CD4-positive, CD25-positive, alpha-beta regulatory T cell (primary cell): ENCODE results near the gene SLC35D3. TPM values are rescaled to one million over a fixed set of nuclear protein-coding genes. Genes with fewer than 3 reads are reported as not detected.
A peak's percentile ranks its signal among the peaks of the same experiment; 100 is the strongest.
"Not testable (repeated sequence)": the region's sequence is repeated elsewhere in the genome, so short reads cannot be mapped to it uniquely, and the experiment has no call there.

Experiments used
- ATAC-seq, 2 donors: fragments of 150-1000 bp; cut with Tn5 transposase; one replicate each; pipeline ENCODE4 v1.10.0; 2021; ENCODE audit warnings: low read depth in 2 of 2, moderate number of reproducible peaks in 2 of 2, moderate library complexity in 1 of 2
- DNase-seq, 3 donors: peaks; one replicate each; pipeline versions ENCODE4 v3.0.0 to v3.0.0-alpha.2; 2012 to 2022; ENCODE audit warnings: mixed read lengths in 1 of 3
- H3K27ac ChIP-seq: one replicate; pipeline ENCODE4 v1.7.0; 2013; ENCODE audit warnings: mild to moderate bottlenecking, low read length; ENCODE audit not compliant: insufficient read depth, poor library complexity, severe bottlenecking
- H3K27me3 ChIP-seq: one replicate; pipeline ENCODE4 v1.7.0; 2013; ENCODE audit warnings: low read length; ENCODE audit not compliant: control insufficient read depth, insufficient read depth
- H3K36me3 ChIP-seq: one replicate; pipeline ENCODE4 v1.7.0; 2013; ENCODE audit warnings: mild to moderate bottlenecking, low read length, moderate library complexity; ENCODE audit not compliant: control insufficient read depth, insufficient read depth
- H3K4me1 ChIP-seq: 2 replicates; pipeline ENCODE4 v1.7.0; 2013; ENCODE audit warnings: mild to moderate bottlenecking, low read length; ENCODE audit not compliant: insufficient read depth, control insufficient read depth, poor library complexity, severe bottlenecking
- H3K4me3 ChIP-seq: one replicate; pipeline ENCODE4 v1.7.0; 2013; ENCODE audit warnings: low read depth, mild to moderate bottlenecking, low read length, moderate library complexity
- H3K9me3 ChIP-seq, 2 experiments: 1 replicate in 1 of 2; 2 replicates in 1 of 2; pipeline ENCODE4 v1.7.0; 2013; ENCODE audit warnings: low read length in 2 of 2, mild to moderate bottlenecking in 1 of 2, moderate library complexity in 1 of 2; ENCODE audit not compliant: control insufficient read depth in 2 of 2
- H3K27ac Mint-ChIP-seq, 3 donors: one replicate each; pipeline ENCODE4 v1.8.0; 2020 to 2022; ENCODE audit warnings: mild to moderate bottlenecking in 3 of 3, mixed read lengths in 3 of 3, moderate library complexity in 2 of 3
- H3K27me3 Mint-ChIP-seq: one replicate; pipeline ENCODE4 v1.8.0; 2022; ENCODE audit warnings: mild to moderate bottlenecking, mixed read lengths
- H3K36me3 Mint-ChIP-seq: one replicate; pipeline ENCODE4 v1.8.0; 2020; ENCODE audit warnings: mixed read lengths
- H3K4me1 Mint-ChIP-seq, 4 donors: one replicate each; pipeline ENCODE4 v1.8.0; 2020 to 2022; ENCODE audit warnings: mixed read lengths in 4 of 4, mild to moderate bottlenecking in 1 of 4
- H3K4me3 Mint-ChIP-seq, 4 donors: one replicate each; pipeline ENCODE4 v1.8.0; 2020 to 2022; ENCODE audit warnings: mild to moderate bottlenecking in 4 of 4, mixed read lengths in 4 of 4, moderate library complexity in 3 of 4
- H3K9me3 Mint-ChIP-seq, 7 donors: one replicate each; pipeline ENCODE4 v1.8.0; 2020 to 2022; ENCODE audit warnings: mixed read lengths in 7 of 7, mild to moderate bottlenecking in 3 of 7, moderate library complexity in 2 of 7
- polyA plus RNA-seq, 4 donors: library from polyadenylated mRNA; unstranded; fragments of 300-500 nt; fragmentation: Illumina TruSeq; gene quantifications; one replicate each; pipeline ENCODE4 v1.2.3, GENCODE V29; 2021
- total RNA-seq: library from RNA; stranded (reverse); gene quantifications from one replicate; pipeline ENCODE4 v1.2.3, GENCODE V29; 2022

The SLC35D3 gene
- total and polyA plus RNA-seq, 5 donors from 2014 or later, result 0.15 TPM; not detected in 4

DNA sequence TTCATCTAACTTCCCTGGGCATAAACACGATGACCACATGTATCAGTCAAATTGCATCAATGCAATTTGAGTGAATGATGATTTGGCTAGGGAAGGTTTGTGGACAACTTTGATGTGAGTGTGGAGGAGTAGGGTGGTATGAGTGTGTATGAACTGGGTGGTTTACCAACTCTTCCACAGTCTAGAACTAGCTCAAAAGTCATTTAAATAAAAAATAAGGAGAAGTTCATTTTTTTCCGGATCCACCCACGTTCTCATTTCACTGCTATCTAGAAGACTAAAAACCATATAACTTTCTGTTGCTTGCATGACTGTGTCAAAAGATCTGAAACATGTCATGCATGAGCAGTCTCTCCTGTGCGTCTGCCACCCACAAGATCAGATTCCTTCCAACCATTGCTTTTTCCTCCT is 23.6 kb downstream of the SLC35D3 start:
- H3K27me3 Mint-ChIP-seq, result peaks cover 6% of the 10 kb centered on the region
- DNase-seq (no peak), ATAC-seq (no peak)
- H3K4me3 ChIP-seq, result no peak overlapping the region
- H3K9me3 ChIP-seq, result no peaks in the 10 kb centered on the region
- no peaks in the 10 kb centered on the region for H3K4me1 Mint-ChIP-seq
- no peaks in the 10 kb centered on the region for H3K36me3 ChIP-seq
- H3K27ac ChIP-seq, result no peak overlapping the region
- no peaks in the 10 kb centered on the region for H3K4me1 ChIP-seq
- H3K4me3 Mint-ChIP-seq, result no peak overlapping the region
- no peak overlapping the region for H3K27ac Mint-ChIP-seq
- peaks cover 7% of the 10 kb centered on the region for H3K36me3 Mint-ChIP-seq
- H3K9me3 Mint-ChIP-seq, result peaks cover 0 to 12% (median 3%) of the 10 kb centered on the region in 7 donors
- H3K27me3 ChIP-seq, result peaks cover 4% of the 10 kb centered on the region

- no peak overlapping the region for H3K27ac Mint-ChIP-seq
- H3K27me3 Mint-ChIP-seq, result peaks cover 11% of the 10 kb centered on the region
- Histone ChIP-seq H3K4me3 (no peak overlapping the region), H3K36me3 (no peaks in the 10 kb centered on the region), H3K9me3 (no peaks in the 10 kb centered on the region), H3K27me3 (peaks cover 4% of the 10 kb centered on the region), H3K4me1 (no peaks in the 10 kb centered on the region), H3K27ac (no peak overlapping the region)
- DNase-seq, result no peak
- H3K4me3 Mint-ChIP-seq, result no peak overlapping the region
- H3K4me1 Mint-ChIP-seq, result no peaks in the 10 kb centered on the region
- H3K9me3 Mint-ChIP-seq, result peaks cover 0 to 4% (median 2%) of the 10 kb centered on the region in 7 donors
- no peak for ATAC-seq
- H3K36me3 Mint-ChIP-seq, result peaks cover 7% of the 10 kb centered on the region
Observed at GRCh38 chr6:136947037-136947436, 24.9 kb downstream of the SLC35D3 start.

DNA sequence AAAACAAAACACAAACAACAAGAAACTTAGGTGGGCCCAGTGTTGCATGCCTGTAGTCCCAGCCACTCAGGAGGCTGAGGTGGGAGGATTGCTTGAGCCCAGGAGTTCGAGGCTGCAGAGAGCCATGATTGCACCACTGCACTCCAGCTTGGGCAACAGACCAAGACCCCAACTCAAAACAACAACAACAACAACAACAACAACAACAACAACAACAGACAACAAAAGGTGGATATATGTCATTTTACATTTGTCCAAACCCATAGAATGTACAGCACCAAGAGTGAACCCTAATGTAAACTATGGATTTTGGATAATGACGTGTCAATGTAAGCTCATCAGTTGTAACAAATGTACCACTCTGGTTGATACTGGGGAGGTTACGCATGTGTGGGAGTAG is 27.9 kb downstream of the SLC35D3 start:
- not testable (repeated sequence) for ATAC-seq, DNase-seq, H3K27ac Mint-ChIP-seq, H3K4me1 Mint-ChIP-seq, H3K9me3 ChIP-seq, H3K27me3 ChIP-seq, H3K27ac ChIP-seq, H3K9me3 Mint-ChIP-seq, H3K4me3 Mint-ChIP-seq, H3K4me1 ChIP-seq, H3K4me3 ChIP-seq, H3K36me3 Mint-ChIP-seq, H3K36me3 ChIP-seq
- peaks cover 25% of the 10 kb centered on the region for H3K27me3 Mint-ChIP-seq

DNA sequence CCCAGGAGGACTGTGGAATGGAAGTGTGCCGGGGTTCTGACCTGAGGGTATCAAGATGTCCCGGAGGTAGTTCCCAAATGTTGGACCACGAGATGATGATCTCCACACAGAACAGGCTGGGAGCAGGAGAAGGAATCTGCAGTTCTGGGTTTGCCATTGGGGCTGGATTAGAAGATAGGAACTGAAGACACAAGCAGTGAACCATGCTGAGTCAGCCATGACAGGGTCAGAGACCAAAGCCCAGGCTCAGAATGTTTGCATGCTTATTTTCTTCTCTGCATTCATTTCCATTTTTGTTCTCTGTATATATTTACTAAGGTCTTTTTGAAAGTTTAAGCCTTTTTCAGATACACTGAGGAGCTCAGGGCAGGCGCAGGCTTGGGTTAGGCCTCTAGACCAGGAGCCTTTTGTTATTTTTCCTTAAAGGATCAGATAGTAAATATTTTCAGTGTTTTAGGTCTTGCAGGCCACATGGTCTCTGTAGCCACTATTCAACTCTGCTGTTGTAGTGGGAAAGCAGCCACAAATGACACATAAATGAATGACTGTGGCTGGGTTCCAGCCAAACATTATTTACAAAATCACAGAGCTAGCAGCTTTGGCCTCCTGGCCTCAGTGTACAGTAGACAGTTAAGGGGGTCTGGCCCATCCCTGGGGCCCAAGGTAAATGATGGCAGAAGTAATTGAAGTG is 28.5 kb downstream of the SLC35D3 start:
- Histone ChIP-seq H3K27ac (no peak overlapping the region), H3K4me3 (no peak overlapping the region), H3K27me3 (no peaks in the 10 kb centered on the region), H3K4me1 (no peaks in the 10 kb centered on the region), H3K9me3 (no peaks in the 10 kb centered on the region), H3K36me3 (no peaks in the 10 kb centered on the region)
- Mint-ChIP-seq H3K4me3 (no peak overlapping the region), H3K4me1 (no peaks in the 10 kb centered on the region), H3K27me3 (peaks cover 31% of the 10 kb centered on the region), H3K27ac (no peak overlapping the region), H3K36me3 (peaks cover 7% of the 10 kb centered on the region), H3K9me3 (peaks cover 0 to 4% (median 2%) of the 10 kb centered on the region in 7 donors)
- no peak for ATAC-seq
- DNase-seq, result no peak

DNA sequence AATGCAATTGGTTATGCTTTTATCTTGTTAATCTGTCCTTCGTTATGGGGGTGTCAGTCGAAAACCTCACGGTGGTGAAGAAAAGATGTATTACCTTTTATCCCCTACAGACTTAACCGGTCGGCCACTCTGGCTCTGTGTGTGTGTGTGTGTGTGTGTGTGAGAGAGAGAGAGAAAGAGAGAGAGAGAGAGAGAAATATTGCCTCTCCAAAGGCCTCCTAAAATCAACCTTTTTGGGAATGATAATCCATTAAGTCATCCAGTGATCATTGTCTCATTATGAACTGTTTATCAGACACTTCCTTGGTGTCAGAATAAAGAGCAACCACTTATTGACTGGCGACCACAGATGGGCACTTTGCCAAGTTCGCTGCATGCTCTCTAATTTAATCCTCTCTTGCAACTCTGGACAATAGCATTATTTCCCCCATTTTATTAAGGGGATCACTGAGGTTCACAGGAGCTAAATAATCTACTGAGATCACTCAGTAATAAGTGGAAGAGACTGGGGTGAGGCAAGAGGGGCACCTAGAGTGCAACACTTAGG is 30.7 kb downstream of the SLC35D3 start:
- Histone ChIP-seq H3K4me1 (no peaks in the 10 kb centered on the region), H3K36me3 (no peaks in the 10 kb centered on the region), H3K27ac (no peak overlapping the region), H3K27me3 (no peaks in the 10 kb centered on the region), H3K9me3 (no peaks in the 10 kb centered on the region), H3K4me3 (no peak overlapping the region)
- DNase-seq, result no peak
- Mint-ChIP-seq H3K4me1 (peaks cover 0 to 7% (median 2%) of the 10 kb centered on the region in 4 donors), H3K9me3 (peaks cover 0 to 4% (median 2%) of the 10 kb centered on the region in 7 donors), H3K27me3 (peaks cover 38% of the 10 kb centered on the region), H3K4me3 (no peak overlapping the region), H3K27ac (no peak overlapping the region), H3K36me3 (peaks cover 4% of the 10 kb centered on the region)
- no peak for ATAC-seq

- Histone ChIP-seq H3K4me1 (no peaks in the 10 kb centered on the region), H3K27me3 (peaks cover 2% of the 10 kb centered on the region), H3K36me3 (no peaks in the 10 kb centered on the region), H3K27ac (no peak overlapping the region), H3K9me3 (no peaks in the 10 kb centered on the region), H3K4me3 (no peak overlapping the region)
- peaks cover 0 to 7% (median 2%) of the 10 kb centered on the region in 4 donors for H3K4me1 Mint-ChIP-seq
- DNase-seq, result no peak
- H3K27me3 Mint-ChIP-seq, result peaks cover 33% of the 10 kb centered on the region
- ATAC-seq, result no peak
- no peak overlapping the region for H3K4me3 Mint-ChIP-seq
- no peaks in the 10 kb centered on the region for H3K36me3 Mint-ChIP-seq
- no peak overlapping the region for H3K27ac Mint-ChIP-seq
- H3K9me3 Mint-ChIP-seq, result no peaks in the 10 kb centered on the region
Observed at GRCh38 chr6:136955123-136955522, 33.0 kb downstream of the SLC35D3 start.

- Mint-ChIP-seq H3K27me3 (peaks cover 35% of the 10 kb centered on the region), H3K4me1 (peaks cover 0 to 7% (median 2%) of the 10 kb centered on the region in 4 donors), H3K27ac (peak overlapping the region in 1 of 3 donors; percentile 26), H3K9me3 (no peaks in the 10 kb centered on the region), H3K36me3 (no peaks in the 10 kb centered on the region), H3K4me3 (no peak overlapping the region)
- peak in 1 of 3 donors; percentile 32 for DNase-seq
- Histone ChIP-seq H3K9me3 (no peaks in the 10 kb centered on the region), H3K4me1 (no peaks in the 10 kb centered on the region), H3K4me3 (no peak overlapping the region), H3K36me3 (no peaks in the 10 kb centered on the region), H3K27ac (no peak overlapping the region), H3K27me3 (peaks cover 3% of the 10 kb centered on the region)
- no peak for ATAC-seq
Observed at GRCh38 chr6:136956590-136957544, 34.8 kb downstream of the SLC35D3 start.
